ENCODE data around the gene SLC28A2. TPM values are rescaled to one million over a fixed set of nuclear protein-coding genes. Genes with fewer than 3 reads are reported as not detected.
"Not testable (repeated sequence)": the region's sequence is repeated elsewhere in the genome, so short reads cannot be mapped to it uniquely, and the experiment has no call there.

SLC28A2 gene
- total RNA-seq, 1 donor from 2014 or later: not detected

- DNase-seq (ENCODE audit: low spot score in 2 of 2): no peak
These were observed 1.3 kb downstream of the SLC28A2 start for GRCh38 chr15:45253330-45253729.

GRCh38 chr15:45254405-45254804, 2.4 kb downstream of the SLC28A2 start:
- Histone ChIP-seq H3K4me1 (no peaks in the 10 kb centered on the region), H3K36me3 (no peaks in the 10 kb centered on the region), H3K9me3 (no peaks in the 10 kb centered on the region), H3K27ac (no peak overlapping the region), H3K4me3 (no peak overlapping the region), H3K27me3 (no peaks in the 10 kb centered on the region)
- intact Hi-C loops (cut with DNase I): no loop called here
- DNase-seq (ENCODE audit: low spot score in 2 of 2): no peak
- TF ChIP-seq CTCF (IDR thresholded peaks at IDR 0.05): no peak

More at GRCh38 chr15:45253330-45253729, 1.3 kb downstream of the SLC28A2 start:
- H3K4me3 ChIP-seq: no peak overlapping the region
- no peaks in the 10 kb centered on the region for H3K36me3 ChIP-seq
- H3K27ac ChIP-seq: no peak overlapping the region
- H3K27me3 ChIP-seq: no peaks in the 10 kb centered on the region
- H3K4me1 ChIP-seq: no peaks in the 10 kb centered on the region
- no peak for TF ChIP-seq CTCF (IDR thresholded peaks at IDR 0.05)
- intact Hi-C loops (cut with DNase I): no loop called here
- H3K9me3 ChIP-seq: no peaks in the 10 kb centered on the region

GRCh38 chr15:45254824-45255223, 2.8 kb downstream of the SLC28A2 start:
- H3K9me3 ChIP-seq; intact Hi-C loops (cut with DNase I); H3K27ac ChIP-seq: not testable (repeated sequence)

GRCh38 chr15:45259796-45260195, 7.8 kb downstream of the SLC28A2 start:
- Histone ChIP-seq H3K9me3 (no peaks in the 10 kb centered on the region), H3K4me3 (no peak overlapping the region), H3K4me1 (no peaks in the 10 kb centered on the region), H3K36me3 (no peaks in the 10 kb centered on the region), H3K27ac (no peak overlapping the region), H3K27me3 (no peaks in the 10 kb centered on the region)
- no peak for DNase-seq (ENCODE audit: low spot score in 2 of 2)
- intact Hi-C loops (cut with DNase I): no loop called here
- TF ChIP-seq CTCF (IDR thresholded peaks at IDR 0.05): no peak

More at GRCh38 chr15:45254824-45255223, 2.8 kb downstream of the SLC28A2 start:
- H3K27me3 ChIP-seq; H3K36me3 ChIP-seq; H3K4me1 ChIP-seq; DNase-seq (ENCODE audit: low spot score in 2 of 2); H3K4me3 ChIP-seq: not testable (repeated sequence)

GRCh38 chr15:45262906-45263461, 10.9 kb downstream of the SLC28A2 start:
- Histone ChIP-seq H3K9me3 (no peaks in the 10 kb centered on the region), H3K27ac (no peak overlapping the region), H3K27me3 (no peaks in the 10 kb centered on the region), H3K36me3 (no peaks in the 10 kb centered on the region), H3K4me1 (no peaks in the 10 kb centered on the region), H3K4me3 (no peak overlapping the region)
- no peak for TF ChIP-seq CTCF (IDR thresholded peaks at IDR 0.05)
- intact Hi-C loops (cut with DNase I): no loop called here
- DNase-seq (ENCODE audit: low spot score in 2 of 2): no peak

- no peak for DNase-seq (ENCODE audit: low spot score in 2 of 2)
- Histone ChIP-seq H3K36me3 (no peaks in the 10 kb centered on the region), H3K4me3 (no peak overlapping the region), H3K9me3 (no peaks in the 10 kb centered on the region), H3K27me3 (no peaks in the 10 kb centered on the region), H3K4me1 (no peaks in the 10 kb centered on the region), H3K27ac (no peak overlapping the region)
- intact Hi-C loops (cut with DNase I): no loop called here
- TF ChIP-seq CTCF (IDR thresholded peaks at IDR 0.05): no peak
These were observed 11.8 kb downstream of the SLC28A2 start for GRCh38 chr15:45263854-45264253.
